Pancreas (tissue), 10 donors: Measurements from ENCODE around the gene FILIP1L. TPM values are rescaled to one million over a fixed set of nuclear protein-coding genes. Genes with fewer than 3 reads are reported as not detected.

ENCODE experiments used
- ATAC-seq, 4 donors: fragments of 200-7000 bp; cut with Tn5 transposase; one replicate each; pipeline versions ENCODE4 v1.8.0 to v1.9.1; 2020; ENCODE audit warnings: mild to moderate bottlenecking in 4 of 4, moderate library complexity in 4 of 4
- DNase-seq, 6 donors: peaks; one replicate each; pipeline ENCODE4 v3.0.0-alpha.2; 2020
- FAIRE-seq: peaks from 2 replicates; lab custom pipeline; 2012; peaks lifted over from hg19 to GRCh38; lab: Jason Lieb, UNC
- H3K27ac ChIP-seq, 4 donors: fragments of 200-600 bp; sonication (generic); 1 replicate in 3 of 4; 2 replicates in 1 of 4; pipeline versions ENCODE4 v1.5.0 to v1.8.0; 2020
- H3K27me3 ChIP-seq, 4 donors: fragments of 200-600 bp; one replicate each; pipeline ENCODE4 v1.8.0; 2021
- H3K36me3 ChIP-seq, 3 donors: fragments of 200-600 bp; sonication (generic) in 1 of 3; one replicate each; pipeline versions ENCODE4 v1.5.0 to v1.8.0; 2020 to 2021
- H3K4me1 ChIP-seq, 3 donors: fragments of 200-600 bp; one replicate each; pipeline ENCODE4 v1.8.0; 2021
- H3K4me3 ChIP-seq, 4 donors: fragments of 200-600 bp; sonication (generic) in 2 of 4; one replicate each; pipeline versions ENCODE4 v1.5.0 to v1.8.0; 2020 to 2021
- H3K9me3 ChIP-seq, 4 donors: fragments of 200-600 bp; one replicate each; pipeline ENCODE4 v1.8.0; 2021
- CTCF ChIP-seq, 4 donors: fragments of 200-600 bp; sonication (generic) in 3 of 4; IDR thresholded peaks; one replicate each; pipeline versions ENCODE4 v1.5.0 to v1.8.0; 2021; ENCODE audit warnings: antibody characterized with exemption in 4 of 4
- WGBS, 2 donors: extraction: QIAGEN DNeasy Blood & Tissue Kit; methylation state at CpG; one replicate each; pipeline ENCODE4 v1.1.7; 2013; 5-methylcytosine and 5-hydroxymethylcytosine counted together
- intact Hi-C, 3 donors: fragments of 100-400 bp; cut with DNase I; formaldehyde crosslinking; loops; one replicate each; pipeline versions ENCODE4 v1.11.1 to v1.14.2; 2022
- polyA plus RNA-seq, 2 donors: library from polyadenylated mRNA; stranded (reverse); fragments of 200-250 nt; gene quantifications; one replicate each; pipeline ENCODE4 v1.2.3, GENCODE V29; 2013
- total RNA-seq, 6 donors: library from RNA; stranded (reverse); fragmentation: NEBNext Ultra II Directional in 4 of 6; extraction: Animal tissue kit (Norgen Biotek cat#: 25700) in 4 of 6; gene quantifications; one replicate each; pipeline versions ENCODE4 v1.2.1 to v1.2.4, GENCODE V29; 2021 to 2023
- donor health status: healthy with polysubstance abuse.
- donor health status: DM: no; HTN: no; CAD: no; lungs with moderate emphysema.
- donor health status: DM: no; HTN: no; CAD: no.
- donor health status: control.
- donor health status: control.
- donor health status: Bipolar disorder and iron deficiency.
- donor health status: DM: yes; HTN: yes; CAD: no.
- donor health status: DM: no; HTN: no; CAD: no.
- donor health status: DM: no; HTN: no; CAD: no.
- donor health status: DM: yes; HTN: yes; CAD: no.

Gene FILIP1L
- total and polyA plus RNA-seq, 8 donors: 12.5 to 37.7 (median 15.8) TPM

DNA sequence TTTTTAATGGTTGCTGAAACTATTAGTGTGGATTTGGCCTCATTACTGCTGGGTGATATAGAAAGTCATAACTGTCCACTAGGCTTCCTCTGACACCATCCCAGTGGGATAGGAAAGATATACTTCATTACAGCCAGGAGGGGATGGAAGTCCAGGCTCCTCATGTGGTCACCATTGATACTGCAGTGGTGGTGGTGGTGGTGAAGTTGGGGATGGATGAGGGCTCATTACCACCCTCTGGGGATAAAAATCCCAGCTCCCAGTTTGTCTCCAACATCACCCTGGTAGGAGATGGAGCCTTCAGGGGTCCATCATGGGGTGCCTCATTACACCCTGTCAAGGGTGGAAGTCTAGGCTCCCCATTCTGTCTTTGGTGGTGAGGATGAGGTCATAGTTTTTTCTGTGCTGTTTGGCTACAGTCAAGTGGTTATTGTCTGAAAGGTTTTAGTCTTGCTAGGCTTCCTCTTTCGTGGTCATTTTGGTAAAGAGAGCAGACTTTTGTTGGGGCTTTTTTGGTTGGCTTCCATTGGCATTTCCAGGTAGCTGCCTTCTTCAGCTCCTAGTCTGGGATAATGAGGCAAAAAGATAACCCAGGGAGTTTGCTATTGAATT, 30.1 kb upstream of the FILIP1L start:
- WGBS, 2 donors: 91 to 95% methylated on average over 1 of the region's 1 CpG
- FAIRE-seq (no peak), ATAC-seq (no peak), DNase-seq (no peak)
- no peaks in the 10 kb centered on the region for H3K4me1 ChIP-seq
- intact Hi-C loops: no loop called here
- H3K9me3 ChIP-seq: no peaks in the 10 kb centered on the region
- no peak for TF ChIP-seq CTCF (IDR thresholded peaks at IDR 0.05)
- H3K27ac ChIP-seq: no peak overlapping the region
- no peaks in the 10 kb centered on the region for H3K36me3 ChIP-seq
- H3K4me3 ChIP-seq: no peak overlapping the region
- H3K27me3 ChIP-seq: no peaks in the 10 kb centered on the region

- DNase-seq (no peak), ATAC-seq (no peak), FAIRE-seq (no peak)
- Histone ChIP-seq H3K4me1 (no peaks in the 10 kb centered on the region), H3K27me3 (no peaks in the 10 kb centered on the region), H3K9me3 (no peaks in the 10 kb centered on the region), H3K36me3 (no peaks in the 10 kb centered on the region), H3K4me3 (no peak overlapping the region), H3K27ac (no peak overlapping the region)
- WGBS, 2 donors: 83 to 92% methylated on average over 1 of the region's 1 CpG
- TF ChIP-seq CTCF (IDR thresholded peaks at IDR 0.05): no peak
- intact Hi-C loops: no loop called here
Observed at GRCh38 chr3:100141586-100141985, 27.3 kb upstream of the FILIP1L start.

- Histone ChIP-seq H3K9me3 (no peaks in the 10 kb centered on the region), H3K27ac (no peak overlapping the region), H3K4me3 (no peak overlapping the region), H3K4me1 (no peaks in the 10 kb centered on the region), H3K36me3 (no peaks in the 10 kb centered on the region), H3K27me3 (no peaks in the 10 kb centered on the region)
- ATAC-seq: no peak
- WGBS, 2 donors: 92 to 96% methylated on average over 1 of the region's 1 CpG
- no peak for TF ChIP-seq CTCF (IDR thresholded peaks at IDR 0.05)
- intact Hi-C loops: no loop called here
- DNase-seq: no peak
- FAIRE-seq: no peak
Observed at GRCh38 chr3:100140976-100141375, 26.7 kb upstream of the FILIP1L start.

DNA sequence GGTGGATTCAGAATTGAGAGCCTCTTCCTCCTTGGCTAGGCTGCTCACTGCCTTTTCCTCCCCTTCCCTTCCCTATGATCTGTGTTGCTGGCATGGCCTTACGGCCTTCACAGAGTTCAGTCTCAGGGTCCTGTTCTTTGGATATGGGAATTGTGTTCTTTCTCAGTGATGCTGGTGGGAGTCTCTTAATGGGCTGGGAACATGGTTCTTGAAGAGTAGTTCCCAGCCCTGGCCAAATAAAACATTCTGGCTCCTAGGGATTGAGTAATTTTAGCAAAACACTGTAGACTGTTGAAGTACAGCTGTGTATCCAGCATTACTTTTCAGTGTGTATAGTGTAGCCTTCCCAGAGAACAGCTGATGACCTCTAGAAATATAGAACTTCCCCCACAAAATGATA, 22.6 kb upstream of the FILIP1L start:
- intact Hi-C loops: no loop called here
- Histone ChIP-seq H3K27me3 (no peaks in the 10 kb centered on the region), H3K4me1 (no peaks in the 10 kb centered on the region), H3K4me3 (no peak overlapping the region), H3K27ac (no peak overlapping the region), H3K9me3 (no peaks in the 10 kb centered on the region), H3K36me3 (no peaks in the 10 kb centered on the region)
- DNase-seq: no peak
- no peak for FAIRE-seq
- 88 to 100% methylated on average over 1 of the region's 1 CpG for WGBS, 2 donors
- no peak for TF ChIP-seq CTCF (IDR thresholded peaks at IDR 0.05)
- ATAC-seq: no peak

DNA sequence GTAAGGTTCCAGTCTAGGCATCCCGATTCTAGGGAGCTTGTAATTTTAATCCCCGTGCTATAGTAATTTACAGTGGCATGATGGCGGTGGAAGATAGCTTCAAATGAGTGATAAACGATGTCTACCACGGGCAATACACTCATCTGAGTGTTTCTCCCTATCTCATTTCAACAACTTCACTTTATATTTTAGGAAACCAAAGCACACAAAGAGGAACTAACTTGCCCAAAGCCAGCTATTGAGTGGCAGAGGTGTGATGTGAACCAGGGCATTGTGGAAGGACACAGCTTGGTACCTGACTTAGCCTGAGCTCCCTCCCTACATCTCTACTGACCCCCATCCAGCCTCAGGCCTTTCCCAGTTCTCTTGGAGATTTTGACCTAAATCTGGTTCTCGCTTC, 16.9 kb upstream of the FILIP1L start:
- no peak for TF ChIP-seq CTCF (IDR thresholded peaks at IDR 0.05)
- Histone ChIP-seq H3K9me3 (no peaks in the 10 kb centered on the region), H3K36me3 (no peaks in the 10 kb centered on the region), H3K27me3 (no peaks in the 10 kb centered on the region), H3K4me3 (no peak overlapping the region), H3K27ac (no peak overlapping the region), H3K4me1 (no peaks in the 10 kb centered on the region)
- WGBS, 2 donors: 91 to 93% methylated on average over 6 of the region's 6 CpGs
- intact Hi-C loops: no loop called here
- no peak for ATAC-seq
- DNase-seq: no peak
- FAIRE-seq: no peak
